HEK293T (cell line): Measurements from ENCODE around the gene DIPK1C.
A peak's percentile ranks its signal among the peaks of the same experiment; 100 is the strongest.

ENCODE experiments used
- BHLHE40 ChIP-seq: fragments of 450-650 bp; IDR thresholded peaks from 2 replicates; pipeline ENCODE4 v1.6.1; 2016; ENCODE audit warnings: mild to moderate bottlenecking, moderate library complexity, borderline replicate concordance
- ELF4 ChIP-seq: fragments of 450-650 bp; IDR thresholded peaks from 2 replicates; pipeline ENCODE4 v1.6.1; 2017; ENCODE audit warnings: antibody characterized with exemption
- FOXA1 ChIP-seq: fragments of 450-650 bp; IDR thresholded peaks from 2 replicates; pipeline ENCODE4 v1.6.1; 2016; ENCODE audit warnings: mild to moderate bottlenecking
- FOXK2 ChIP-seq: fragments of 450-650 bp; IDR thresholded peaks from 2 replicates; pipeline ENCODE4 v1.6.1; 2016; ENCODE audit warnings: mild to moderate bottlenecking
- L3MBTL2 ChIP-seq: fragments of 450-650 bp; conservative IDR thresholded peaks from 2 replicates; pipeline ENCODE4 v1.6.1; 2016; ENCODE audit warnings: mild to moderate bottlenecking
- LEF1 ChIP-seq: fragments of 450-650 bp; IDR thresholded peaks from 2 replicates; pipeline ENCODE4 v1.6.1; 2017; ENCODE audit warnings: mild to moderate bottlenecking, borderline replicate concordance
- SP1 ChIP-seq: fragments of 450-650 bp; IDR thresholded peaks from 2 replicates; pipeline ENCODE4 v1.6.1; 2017
- SUZ12 ChIP-seq: fragments of 450-650 bp; IDR thresholded peaks from 2 replicates; pipeline ENCODE4 v1.6.1; 2016; ENCODE audit warnings: mild to moderate bottlenecking
- TARDBP ChIP-seq: fragments of 450-650 bp; IDR thresholded peaks from 2 replicates; pipeline ENCODE4 v1.6.1; 2016
- ZNF384 ChIP-seq: fragments of 450-650 bp; IDR thresholded peaks from 2 replicates; pipeline ENCODE4 v1.6.1; 2016

DNA sequence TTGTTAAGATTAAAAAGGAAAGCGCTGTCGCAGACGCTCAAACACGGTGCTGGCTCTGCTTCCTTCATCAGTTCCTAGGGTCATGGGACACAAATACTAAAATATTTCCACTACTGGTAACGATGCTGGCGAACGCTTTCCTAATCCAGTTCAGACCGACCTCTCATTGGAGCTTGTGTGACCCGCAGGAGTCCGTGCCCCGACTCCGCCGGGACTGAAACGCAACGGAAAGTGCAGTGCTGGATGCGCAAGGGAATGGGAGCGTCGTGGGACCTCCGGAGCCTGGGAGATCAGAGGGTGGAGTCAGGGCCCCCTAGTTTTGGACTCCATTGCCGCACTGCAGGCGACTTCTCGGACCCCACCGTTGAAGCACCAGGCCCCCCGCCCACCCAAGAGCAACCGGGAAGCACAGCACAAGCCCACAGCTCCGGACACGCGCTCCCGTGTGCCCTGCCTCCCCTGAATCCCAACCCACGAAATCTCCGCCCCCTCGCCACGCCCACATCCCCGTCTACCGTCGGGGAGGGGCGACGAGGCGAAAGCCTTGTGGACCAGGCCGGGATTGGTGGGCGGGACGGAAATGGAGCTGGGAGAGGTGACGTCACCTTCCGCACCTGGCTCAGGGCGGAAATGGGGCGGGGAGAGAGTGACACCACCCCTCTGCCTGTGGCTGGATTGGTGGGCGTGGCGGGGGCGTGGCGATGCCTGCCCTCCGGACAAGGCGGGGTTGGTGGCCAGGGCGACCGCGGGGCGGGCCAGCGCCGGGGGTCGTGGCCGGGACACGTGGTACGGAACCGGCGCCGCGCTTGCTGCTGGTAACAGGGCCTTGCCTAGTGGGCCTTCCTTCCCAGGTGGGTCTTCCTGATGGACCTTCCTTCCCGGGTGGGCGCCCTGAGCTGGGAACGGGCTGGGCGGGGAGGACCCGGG is 38.7 kb upstream of the DIPK1C start, which contains the start of gene CNDP2:
- no peak for TF ChIP-seq BHLHE40
- TF ChIP-seq SP1, result peak; percentile 62
- no peak for TF ChIP-seq FOXK2
- TF ChIP-seq L3MBTL2, result peak; percentile 49
- no peak for TF ChIP-seq FOXA1
- TF ChIP-seq ELF4, result peak; percentile 60
- no peak for TF ChIP-seq LEF1
- no peak for TF ChIP-seq TARDBP
- TF ChIP-seq ZNF384, result no peak
- TF ChIP-seq SUZ12, result no peak
